CD4-positive, alpha-beta T cell treated with Interleukin-15 for 4 hours (primary cell): ENCODE data around the gene SLC37A3.
"Not testable (repeated sequence)": the region's sequence is repeated elsewhere in the genome, so short reads cannot be mapped to it uniquely, and the experiment has no call there.

Experiments used
- DNase-seq: peaks from one replicate; pipeline ENCODE4 v3.0.0-alpha.2; 2020; ENCODE audit warnings: low spot score

Gene SLC37A3

DNA sequence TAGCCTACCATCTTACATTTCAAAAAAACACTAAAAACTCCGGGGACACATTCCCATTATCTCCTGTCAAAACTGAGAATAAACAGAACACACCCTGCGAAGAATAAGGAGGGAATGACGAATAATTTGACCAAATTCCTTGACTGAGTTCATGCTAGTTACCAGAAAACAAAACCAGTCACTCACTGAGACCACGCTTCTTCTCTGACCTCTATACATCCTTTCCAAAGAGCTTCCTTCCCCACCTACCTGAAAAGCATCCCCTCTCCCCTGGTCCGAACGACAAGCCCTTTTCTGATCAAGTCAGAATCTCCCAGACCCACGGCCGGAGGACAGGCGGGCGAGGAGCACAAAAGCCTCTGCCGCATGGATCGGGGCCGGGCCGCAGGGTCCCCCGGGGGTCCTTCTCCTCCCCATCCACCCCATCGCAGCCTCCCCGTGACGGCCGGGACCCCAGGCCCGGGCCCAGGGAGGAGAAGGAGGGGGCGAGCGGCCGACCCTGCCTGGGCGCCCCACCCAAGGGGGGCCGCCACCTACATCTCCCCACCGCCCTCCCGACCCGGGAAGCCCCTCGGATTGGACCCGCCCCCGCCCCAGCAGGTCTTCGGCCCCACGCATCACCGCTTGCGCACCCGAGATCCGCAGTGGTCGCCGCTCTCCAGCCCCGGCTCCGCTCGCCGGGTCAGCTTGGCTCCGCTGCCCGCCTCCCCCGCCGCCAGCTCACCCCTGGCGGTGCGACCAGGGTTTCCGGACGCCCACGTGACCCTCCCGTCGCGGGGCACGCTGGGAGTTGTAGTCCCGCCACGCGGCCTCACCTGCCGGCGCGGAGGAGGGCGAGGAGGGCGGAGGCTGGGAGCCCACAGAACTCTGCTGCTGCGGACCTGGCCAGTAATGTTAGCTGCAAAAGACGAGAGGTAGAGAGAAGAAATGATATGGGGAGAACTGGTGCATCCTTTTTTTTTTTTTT is at the start of gene SLC37A3:
Gene SLC37A3 (minus strand): TSS at position 747 of the 967 bp plus-strand sequence. CDS start 16,004 bp downstream, outside the sequence.
- DNase-seq: peak; percentile 81

- no peak for DNase-seq
Measured at GRCh38 chr7:140447841-140448240, 49.5 kb upstream of the SLC37A3 start.

GRCh38 chr7:140446467-140446866 is 48.1 kb upstream of the SLC37A3 start:
- no peak for DNase-seq

- no peak for DNase-seq
Measured at GRCh38 chr7:140441519-140441918, 43.2 kb upstream of the SLC37A3 start.

DNA sequence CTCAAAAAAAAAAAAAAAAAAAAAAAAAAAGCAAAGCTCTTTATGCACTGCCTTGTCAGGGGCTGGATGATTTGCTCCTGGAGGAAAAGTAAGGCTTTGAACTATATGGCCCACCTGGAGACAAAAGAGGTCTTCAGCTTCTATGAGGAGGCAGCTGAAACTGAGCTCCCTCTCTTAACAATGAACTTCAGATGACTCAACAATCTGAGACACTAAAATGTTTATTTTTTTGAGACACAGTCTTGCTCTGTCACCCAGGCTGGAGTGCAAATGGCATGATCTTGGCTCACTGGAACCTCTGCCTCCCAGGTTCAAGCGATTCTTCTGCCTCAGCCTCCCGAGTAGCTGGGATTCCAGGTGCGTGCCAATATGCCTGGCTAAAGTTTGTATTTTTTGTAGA is 42.3 kb upstream of the SLC37A3 start:
- DNase-seq: no peak

DNA sequence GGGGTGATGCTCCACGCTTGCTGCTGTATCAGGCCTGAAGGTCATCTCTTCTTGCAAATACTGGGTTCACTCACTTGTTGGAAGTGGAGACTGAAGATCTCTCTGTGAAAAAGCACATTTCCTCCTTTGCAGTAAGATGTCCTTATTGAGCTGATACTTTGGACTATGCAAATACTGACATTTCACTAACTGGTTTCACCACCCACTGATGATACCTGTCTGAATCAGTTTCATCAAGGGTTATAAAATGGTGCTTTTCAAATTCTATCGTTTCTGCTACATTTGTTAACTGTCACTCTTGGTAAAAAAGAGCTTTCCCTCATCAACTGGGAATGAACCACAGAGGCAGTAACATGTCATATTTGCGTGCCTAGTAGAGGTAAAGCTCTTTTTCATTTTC is 41.0 kb upstream of the SLC37A3 start:
- DNase-seq: no peak

- DNase-seq: no peak
Measured at GRCh38 chr7:140435252-140435895, 37.0 kb upstream of the SLC37A3 start.

DNA sequence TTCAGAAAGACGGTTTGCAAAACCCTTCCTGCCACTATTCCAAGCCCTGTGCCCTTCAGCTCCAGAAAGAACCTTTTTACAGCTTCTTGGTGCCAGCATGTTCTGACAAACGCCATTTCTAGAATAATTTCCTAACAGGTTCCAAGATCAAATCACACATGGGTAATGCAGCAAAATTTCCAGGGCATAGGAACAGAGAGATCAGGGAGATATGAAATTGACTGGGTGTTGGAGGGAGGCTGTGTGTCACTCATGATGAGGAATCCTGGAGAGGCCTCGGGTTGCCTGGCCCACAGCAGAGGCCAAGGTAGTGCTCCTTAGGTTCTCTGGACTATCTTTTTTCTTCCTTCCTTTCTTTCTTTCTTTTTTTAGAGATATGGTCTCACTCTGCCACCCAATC is 35.1 kb upstream of the SLC37A3 start:
- no peak for DNase-seq

GRCh38 chr7:140426130-140426529 is 27.8 kb upstream of the SLC37A3 start:
- no peak for DNase-seq

- no peak for DNase-seq
Measured at GRCh38 chr7:140425718-140426117, 27.4 kb upstream of the SLC37A3 start.

- DNase-seq: no peak
Measured at GRCh38 chr7:140423501-140423900, 25.2 kb upstream of the SLC37A3 start.

GRCh38 chr7:140421521-140421920 is 23.2 kb upstream of the SLC37A3 start:
- no peak for DNase-seq

GRCh38 chr7:140418653-140419052 is 20.3 kb upstream of the SLC37A3 start:
- no peak for DNase-seq

- DNase-seq: not testable (repeated sequence)
Measured at GRCh38 chr7:140418156-140418472, 19.8 kb upstream of the SLC37A3 start.

- no peak for DNase-seq
Measured at GRCh38 chr7:140417456-140418155, 19.3 kb upstream of the SLC37A3 start.

GRCh38 chr7:140416560-140416959 is 18.2 kb upstream of the SLC37A3 start:
- no peak for DNase-seq

- DNase-seq: not testable (repeated sequence)
Measured at GRCh38 chr7:140415816-140416215, 17.5 kb upstream of the SLC37A3 start.

- no peak for DNase-seq
Measured at GRCh38 chr7:140415361-140415760, 17.0 kb upstream of the SLC37A3 start.

- no peak for DNase-seq
Measured at GRCh38 chr7:140404565-140405065, 6.3 kb upstream of the SLC37A3 start.

GRCh38 chr7:140403878-140404564 is 5.7 kb upstream of the SLC37A3 start, which contains the start of gene RAB19:
RAB19 (plus strand) TSS chr7:140404058; CDS start chr7:140407647, 3,589 bp downstream.
- peak; percentile 59 for DNase-seq

DNA sequence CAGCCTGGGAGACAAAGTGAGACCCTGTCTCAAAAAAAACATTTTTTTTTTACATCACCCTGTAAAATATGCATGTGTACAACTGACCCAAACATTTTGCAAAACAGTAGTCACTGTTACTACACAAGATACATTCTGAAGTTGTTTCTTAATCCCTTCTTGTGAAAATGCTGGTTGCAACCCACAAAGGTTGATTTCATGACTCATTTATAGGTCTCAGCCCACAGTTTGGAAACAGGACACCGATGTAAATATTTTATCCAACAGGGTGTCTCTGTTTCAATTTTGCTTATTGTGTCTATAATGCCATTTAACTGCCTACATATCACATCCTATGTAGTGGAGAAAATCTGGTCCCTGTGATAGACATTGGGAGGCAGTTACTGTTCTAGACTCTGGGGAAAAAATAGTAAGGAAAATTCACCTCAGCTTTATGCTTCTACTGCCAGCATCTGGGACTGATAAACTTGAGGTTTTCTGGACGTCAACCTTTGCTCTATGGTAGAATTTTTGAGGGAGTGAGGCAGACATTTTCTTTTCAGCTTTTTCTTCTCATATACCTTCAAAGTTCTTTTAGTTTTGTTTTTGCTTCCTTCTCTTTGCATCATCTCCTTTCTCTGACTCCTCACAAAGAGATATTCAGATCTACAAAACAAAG is 4.0 kb upstream of the SLC37A3 start:
- DNase-seq: peak; percentile 18
